Urothelium cell line (cell line): ENCODE data around the gene CCDC78.

Experiments used
- DNase-seq: peaks from one replicate; pipeline ENCODE4 v3.0.0; 2011; ENCODE audit warnings: low spot score, mixed read lengths
- FAIRE-seq: peaks from 2 replicates; lab custom pipeline; 2011; peaks lifted over from hg19 to GRCh38; lab: Jason Lieb, UNC

The CCDC78 gene

GRCh38 chr16:726438-727290, at the start of gene CCDC78, which contains the start of gene HAGHL:
Gene CCDC78 (minus strand): TSS chr16:726443. CDS start chr16:726367, 76 bp downstream.
Gene HAGHL (plus strand): TSS chr16:727106. CDS start chr16:727510, 404 bp downstream.
- DNase-seq (peak; percentile 78), FAIRE-seq (peak; percentile 17)

GRCh38 chr16:775236-775796, 49.1 kb upstream of the CCDC78 start:
- no peak for FAIRE-seq
- DNase-seq = no peak

- no peak for FAIRE-seq
- no peak for DNase-seq
These were observed 48.1 kb upstream of the CCDC78 start for GRCh38 chr16:774086-775001.

- FAIRE-seq (no peak), DNase-seq (no peak)
These were observed 46.7 kb upstream of the CCDC78 start for GRCh38 chr16:772959-773358.

- no peak for FAIRE-seq
These were observed 44.2 kb upstream of the CCDC78 start for GRCh38 chr16:770411-770810.

GRCh38 chr16:769934-770333, 43.7 kb upstream of the CCDC78 start:
- FAIRE-seq (no peak), DNase-seq (no peak)

More at GRCh38 chr16:770411-770810, 44.2 kb upstream of the CCDC78 start:
- DNase-seq = no peak

GRCh38 chr16:769184-769784, 43.0 kb upstream of the CCDC78 start:
- DNase-seq (no peak), FAIRE-seq (no peak)

GRCh38 chr16:768428-768827, 42.2 kb upstream of the CCDC78 start:
- FAIRE-seq (no peak), DNase-seq (no peak)

GRCh38 chr16:767743-768235, 41.5 kb upstream of the CCDC78 start:
- FAIRE-seq = no peak
- no peak for DNase-seq

- no peak for DNase-seq
- FAIRE-seq = no peak
These were observed 40.8 kb upstream of the CCDC78 start for GRCh38 chr16:766820-767640.

- DNase-seq (no peak), FAIRE-seq (no peak)
These were observed 40.0 kb upstream of the CCDC78 start for GRCh38 chr16:766008-766819.

GRCh38 chr16:765488-765865, 39.2 kb upstream of the CCDC78 start:
- no peak for FAIRE-seq

GRCh38 chr16:764848-765487, 38.7 kb upstream of the CCDC78 start:
- FAIRE-seq = no peak
- DNase-seq = no peak

More at GRCh38 chr16:765488-765865, 39.2 kb upstream of the CCDC78 start:
- DNase-seq = no peak

GRCh38 chr16:764184-764750, 38.0 kb upstream of the CCDC78 start:
- DNase-seq (no peak), FAIRE-seq (no peak)

GRCh38 chr16:763369-764183, 37.3 kb upstream of the CCDC78 start:
- peak; percentile 17 for FAIRE-seq
- DNase-seq = no peak

GRCh38 chr16:762595-763268, 36.5 kb upstream of the CCDC78 start:
- FAIRE-seq = no peak
- DNase-seq = no peak
